ENCODE measurements around the gene CDH23.

The CDH23 gene

DNA sequence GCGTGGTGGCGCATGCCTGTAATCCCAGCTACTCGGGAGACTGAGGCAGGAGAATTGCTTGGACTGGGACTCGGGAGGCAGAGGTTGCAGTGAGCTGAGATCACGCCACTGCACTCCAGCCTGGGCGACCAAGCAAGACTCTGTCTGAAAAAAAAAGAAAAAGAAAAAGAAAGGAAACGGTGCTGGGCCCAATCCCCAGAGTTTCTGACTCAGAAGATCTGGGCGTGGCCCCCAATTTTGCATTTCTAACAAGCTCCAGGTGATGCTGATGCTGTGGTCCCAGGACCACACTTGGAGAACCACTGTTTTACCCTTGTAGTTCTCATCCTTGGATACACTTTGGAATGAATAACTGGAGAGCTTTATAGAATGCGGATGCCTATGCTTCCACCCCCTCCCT, 243.9 kb downstream of the CDH23 start:
- Histone ChIP-seq H2BK120ac (ENCODE audit: insufficient read depth, low read length, poor library complexity) (no peak overlapping the region), H4K91ac (ENCODE audit: low read depth, low read length) (no peak overlapping the region), H3K9me3 (ENCODE audit: insufficient read depth, low read depth, low read length) (peaks cover 2% of the 10 kb centered on the region), H4K8ac (ENCODE audit: low read depth, low read length) (no peak overlapping the region), H3K4me1 (ENCODE audit: control insufficient read depth in 1 of 2, insufficient read depth in 2 of 2, low read length in 2 of 2) (no peaks in the 10 kb centered on the region), H3K23ac (ENCODE audit: low read length) (no peak overlapping the region), H3K79me2 (ENCODE audit: control insufficient read depth, insufficient read depth, low read length, poor library complexity) (peaks cover 2% of the 10 kb centered on the region), H3K18ac (ENCODE audit: low read length) (no peak overlapping the region), H3K79me1 (ENCODE audit: low read length) (no peaks in the 10 kb centered on the region), H2AFZ (ENCODE audit: insufficient read depth, low read length, poor library complexity) (no peak overlapping the region), H3K27me3 (ENCODE audit: insufficient read depth, low read length) (no peaks in the 10 kb centered on the region), H2AK5ac (ENCODE audit: low read length) (no peak overlapping the region), H3K9ac (ENCODE audit: low read length) (no peak overlapping the region), H4K12ac (ENCODE audit: low read depth, low read length) (no peak overlapping the region), H3K14ac (ENCODE audit: low read length) (no peak overlapping the region), H3K36me3 (ENCODE audit: control insufficient read depth in 1 of 2, insufficient read depth in 2 of 2, low read length in 2 of 2) (no peaks in the 10 kb centered on the region), H3K4me3 (ENCODE audit: low read depth, low read length) (no peak overlapping the region), H2BK12ac (ENCODE audit: low read length) (no peak overlapping the region), H3K27ac (ENCODE audit: low read depth, low read length) (no peak overlapping the region), H2BK5ac (ENCODE audit: low read depth, low read length, poor library complexity) (no peak overlapping the region), H3K4ac (ENCODE audit: low read depth, low read length) (no peak overlapping the region), H3K4me2 (ENCODE audit: low read length) (no peak overlapping the region)
- DNase-seq = no peak
- WGBS (ENCODE audit: extremely low coverage, insufficient coverage, insufficient read length) = no CpG with 5 or more reads among the region's 9 CpGs

DNA sequence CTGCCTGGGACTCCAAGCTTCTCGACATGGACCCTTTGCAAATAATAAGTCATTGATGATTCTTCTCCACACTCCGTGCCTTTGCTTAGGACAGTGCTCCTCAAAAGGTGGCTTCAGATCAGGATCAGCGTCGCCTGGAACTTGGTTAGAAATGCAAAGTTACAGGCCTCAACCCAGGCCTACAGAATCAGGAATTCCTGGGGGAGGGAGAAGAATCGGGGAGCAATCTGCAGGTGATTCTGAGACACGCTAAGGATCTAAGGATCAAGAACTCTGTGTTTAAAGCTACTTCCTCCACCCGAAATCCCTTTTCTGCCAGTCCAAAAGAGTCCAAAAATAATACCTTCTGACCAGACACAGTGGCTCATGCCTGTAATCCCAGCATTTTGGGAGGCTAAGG, 244.7 kb downstream of the CDH23 start:
- peaks cover 2% of the 10 kb centered on the region for H3K9me3 ChIP-seq (ENCODE audit: insufficient read depth, low read depth, low read length)
- no peak overlapping the region for H4K91ac ChIP-seq (ENCODE audit: low read depth, low read length)
- H2AK5ac ChIP-seq (ENCODE audit: low read length) = no peak overlapping the region
- no peak overlapping the region for H2BK12ac ChIP-seq (ENCODE audit: low read length)
- no peak overlapping the region for H3K18ac ChIP-seq (ENCODE audit: low read length)
- H3K14ac ChIP-seq (ENCODE audit: low read length) = no peak overlapping the region
- peaks cover 2% of the 10 kb centered on the region for H3K79me2 ChIP-seq (ENCODE audit: control insufficient read depth, insufficient read depth, low read length, poor library complexity)
- no peak overlapping the region for H3K9ac ChIP-seq (ENCODE audit: low read length)
- no CpG with 5 or more reads among the region's 7 CpGs for WGBS (ENCODE audit: extremely low coverage, insufficient coverage, insufficient read length)
- H3K4me1 ChIP-seq (ENCODE audit: control insufficient read depth in 1 of 2, insufficient read depth in 2 of 2, low read length in 2 of 2) = no peaks in the 10 kb centered on the region
- no peak overlapping the region for H3K4ac ChIP-seq (ENCODE audit: low read depth, low read length)
- no peak overlapping the region for H3K23ac ChIP-seq (ENCODE audit: low read length)
- H4K8ac ChIP-seq (ENCODE audit: low read depth, low read length) = no peak overlapping the region
- no peaks in the 10 kb centered on the region for H3K36me3 ChIP-seq (ENCODE audit: control insufficient read depth in 1 of 2, insufficient read depth in 2 of 2, low read length in 2 of 2)
- H3K4me3 ChIP-seq (ENCODE audit: low read depth, low read length) = no peak overlapping the region
- H3K27ac ChIP-seq (ENCODE audit: low read depth, low read length) = no peak overlapping the region
- H4K12ac ChIP-seq (ENCODE audit: low read depth, low read length) = no peak overlapping the region
- H2AFZ ChIP-seq (ENCODE audit: insufficient read depth, low read length, poor library complexity) = no peak overlapping the region
- H3K27me3 ChIP-seq (ENCODE audit: insufficient read depth, low read length) = no peaks in the 10 kb centered on the region
- no peak overlapping the region for H3K4me2 ChIP-seq (ENCODE audit: low read length)
- no peaks in the 10 kb centered on the region for H3K79me1 ChIP-seq (ENCODE audit: low read length)
- no peak for DNase-seq
- H2BK5ac ChIP-seq (ENCODE audit: low read depth, low read length, poor library complexity) = no peak overlapping the region
- no peak overlapping the region for H2BK120ac ChIP-seq (ENCODE audit: insufficient read depth, low read length, poor library complexity)

DNA sequence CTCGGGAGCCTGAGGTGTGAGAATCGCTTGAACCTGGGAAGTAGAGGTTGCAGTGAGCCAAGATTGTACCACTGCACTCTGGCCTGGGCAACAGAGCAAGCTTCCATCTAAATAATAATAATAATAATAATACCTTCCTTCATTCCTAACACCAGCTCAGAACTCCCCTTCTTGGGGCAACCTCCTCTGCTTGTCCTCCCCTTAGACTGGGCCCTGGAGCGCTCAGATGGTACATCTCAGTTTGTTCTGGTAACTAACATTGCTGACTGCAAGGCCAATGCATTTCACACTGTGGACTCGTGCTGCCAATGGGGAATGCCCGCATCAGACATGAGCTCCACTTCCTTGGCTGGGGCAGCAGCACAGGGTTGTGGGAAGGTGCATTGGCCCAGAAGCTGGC, 245.3 kb downstream of the CDH23 start:
- Histone ChIP-seq H2BK120ac (ENCODE audit: insufficient read depth, low read length, poor library complexity) (no peak overlapping the region), H4K8ac (ENCODE audit: low read depth, low read length) (no peak overlapping the region), H3K36me3 (ENCODE audit: control insufficient read depth in 1 of 2, insufficient read depth in 2 of 2, low read length in 2 of 2) (no peaks in the 10 kb centered on the region), H3K9ac (ENCODE audit: low read length) (no peak overlapping the region), H3K27me3 (ENCODE audit: insufficient read depth, low read length) (no peaks in the 10 kb centered on the region), H3K23ac (ENCODE audit: low read length) (no peak overlapping the region), H4K91ac (ENCODE audit: low read depth, low read length) (no peak overlapping the region), H2AK5ac (ENCODE audit: low read length) (no peak overlapping the region), H2BK5ac (ENCODE audit: low read depth, low read length, poor library complexity) (no peak overlapping the region), H3K27ac (ENCODE audit: low read depth, low read length) (no peak overlapping the region), H2BK12ac (ENCODE audit: low read length) (no peak overlapping the region), H3K4me2 (ENCODE audit: low read length) (no peak overlapping the region), H3K18ac (ENCODE audit: low read length) (no peak overlapping the region), H3K9me3 (ENCODE audit: insufficient read depth, low read depth, low read length) (peaks cover 2% of the 10 kb centered on the region), H4K12ac (ENCODE audit: low read depth, low read length) (no peak overlapping the region), H3K14ac (ENCODE audit: low read length) (no peak overlapping the region), H3K79me1 (ENCODE audit: low read length) (no peaks in the 10 kb centered on the region), H3K79me2 (ENCODE audit: control insufficient read depth, insufficient read depth, low read length, poor library complexity) (peaks cover 2% of the 10 kb centered on the region), H3K4me1 (ENCODE audit: control insufficient read depth in 1 of 2, insufficient read depth in 2 of 2, low read length in 2 of 2) (no peaks in the 10 kb centered on the region), H3K4me3 (ENCODE audit: low read depth, low read length) (no peak overlapping the region), H3K4ac (ENCODE audit: low read depth, low read length) (no peak overlapping the region), H2AFZ (ENCODE audit: insufficient read depth, low read length, poor library complexity) (no peak overlapping the region)
- DNase-seq = no peak
- no CpG with 5 or more reads among the region's 5 CpGs for WGBS (ENCODE audit: extremely low coverage, insufficient coverage, insufficient read length)

DNA sequence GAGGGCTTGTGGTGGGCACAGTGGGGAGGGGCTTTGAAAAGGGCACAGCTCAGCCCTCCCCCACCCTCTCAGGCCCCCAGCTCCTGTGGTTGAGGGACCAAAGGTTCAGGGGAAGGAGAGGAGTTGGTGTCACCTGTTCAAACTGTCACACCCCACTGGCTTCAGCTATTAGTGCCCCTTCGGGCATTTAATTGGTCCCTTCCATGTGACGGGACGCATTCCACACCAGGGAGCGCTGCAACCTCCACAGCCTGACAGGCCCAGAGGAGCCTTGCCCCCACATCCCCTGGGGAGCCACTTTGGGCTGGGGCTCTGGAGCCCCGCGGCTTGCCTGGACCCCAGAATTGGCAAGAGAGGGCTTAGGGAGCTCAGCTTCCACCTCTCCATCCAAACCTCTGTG, 247.2 kb downstream of the CDH23 start:
- no peak for DNase-seq
- Histone ChIP-seq H2AFZ (ENCODE audit: insufficient read depth, low read length, poor library complexity) (no peak overlapping the region), H2AK5ac (ENCODE audit: low read length) (no peak overlapping the region), H3K9ac (ENCODE audit: low read length) (no peak overlapping the region), H2BK120ac (ENCODE audit: insufficient read depth, low read length, poor library complexity) (no peak overlapping the region), H3K14ac (ENCODE audit: low read length) (no peak overlapping the region), H3K4ac (ENCODE audit: low read depth, low read length) (no peak overlapping the region), H3K4me3 (ENCODE audit: low read depth, low read length) (no peak overlapping the region), H3K4me2 (ENCODE audit: low read length) (no peak overlapping the region), H4K91ac (ENCODE audit: low read depth, low read length) (no peak overlapping the region), H3K36me3 (ENCODE audit: control insufficient read depth in 1 of 2, insufficient read depth in 2 of 2, low read length in 2 of 2) (no peaks in the 10 kb centered on the region), H3K9me3 (ENCODE audit: insufficient read depth, low read depth, low read length) (peaks cover 2% of the 10 kb centered on the region), H3K4me1 (ENCODE audit: control insufficient read depth in 1 of 2, insufficient read depth in 2 of 2, low read length in 2 of 2) (no peaks in the 10 kb centered on the region), H4K8ac (ENCODE audit: low read depth, low read length) (no peak overlapping the region), H4K12ac (ENCODE audit: low read depth, low read length) (no peak overlapping the region), H3K79me1 (ENCODE audit: low read length) (no peaks in the 10 kb centered on the region), H2BK12ac (ENCODE audit: low read length) (no peak overlapping the region), H3K23ac (ENCODE audit: low read length) (no peak overlapping the region), H3K18ac (ENCODE audit: low read length) (no peak overlapping the region), H2BK5ac (ENCODE audit: low read depth, low read length, poor library complexity) (no peak overlapping the region), H3K27me3 (ENCODE audit: insufficient read depth, low read length) (no peaks in the 10 kb centered on the region), H3K27ac (ENCODE audit: low read depth, low read length) (no peak overlapping the region), H3K79me2 (ENCODE audit: control insufficient read depth, insufficient read depth, low read length, poor library complexity) (peaks cover 2% of the 10 kb centered on the region)
- WGBS (ENCODE audit: extremely low coverage, insufficient coverage, insufficient read length) = no CpG with 5 or more reads among the region's 6 CpGs
